GM21515 (cell line): ENCODE results near the gene RBSN.

ENCODE experiments used
- ATAC-seq: cut with Tn5 transposase; IDR thresholded peaks from one replicate; pipeline ENCODE4 v1.9.1; 2021; ENCODE audit not compliant: unreplicated experiment

The RBSN gene

DNA sequence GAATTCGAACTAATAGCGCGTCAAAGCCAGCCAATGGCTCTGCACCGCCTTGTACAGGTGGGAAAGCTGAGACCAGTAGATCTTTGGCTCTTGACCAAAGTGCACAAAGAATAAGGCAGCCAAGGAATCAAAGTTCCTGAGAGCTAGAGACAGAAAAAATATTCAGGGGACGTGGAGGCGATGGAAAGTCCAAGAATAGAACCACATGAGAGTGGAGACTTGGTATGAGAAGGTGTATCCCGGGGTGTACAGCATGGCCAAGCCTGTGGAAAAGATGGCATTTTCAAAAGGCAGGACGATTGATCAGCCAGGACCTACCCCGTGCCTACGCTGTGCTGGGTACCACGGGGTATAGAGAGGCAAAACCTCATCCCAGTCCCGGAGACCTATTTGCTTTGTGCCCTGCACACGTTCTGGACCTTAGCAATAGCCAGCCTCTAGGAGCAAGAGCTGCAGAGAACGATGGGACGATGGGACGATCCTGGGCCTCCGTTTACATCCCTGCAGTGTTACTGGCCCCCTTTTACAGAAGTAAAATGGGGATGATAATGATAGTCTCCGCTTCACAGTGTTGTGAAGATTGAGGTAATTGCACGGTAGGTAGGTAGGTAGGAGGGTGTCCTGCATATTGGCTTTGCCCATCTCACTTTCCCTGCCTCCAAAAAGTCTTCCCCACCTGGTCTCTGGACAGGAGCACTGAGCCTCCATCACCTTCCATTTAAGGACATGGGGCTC lies 583 bp upstream of the RBSN start:
- ATAC-seq = peak; percentile 22

- ATAC-seq = no peak
Observed at GRCh38 chr3:15097891-15098290, 1.1 kb downstream of the RBSN start.

GRCh38 chr3:15096046-15096445 lies 2.9 kb downstream of the RBSN start:
- ATAC-seq = no peak

- ATAC-seq = no peak
Observed at GRCh38 chr3:15094187-15094875, 4.6 kb downstream of the RBSN start.

DNA sequence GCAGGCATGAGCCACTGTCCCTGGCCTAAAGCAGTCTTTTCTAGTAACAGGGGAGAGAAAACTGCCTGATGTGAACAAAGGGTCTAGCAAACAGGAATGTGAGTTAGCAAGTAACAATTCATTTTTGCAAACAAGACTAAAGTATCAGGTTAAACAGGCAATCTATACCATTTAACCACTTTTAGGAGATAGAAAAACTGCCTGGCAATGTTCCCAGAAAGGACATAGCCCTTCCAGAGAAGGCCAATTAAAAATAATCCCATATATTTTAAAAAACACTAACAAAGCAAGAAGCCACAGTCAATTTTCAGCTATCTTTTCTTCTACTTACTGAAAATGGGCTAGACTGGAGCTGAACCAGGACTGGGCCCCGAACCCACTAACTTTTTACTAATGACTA lies 6.3 kb downstream of the RBSN start:
- no peak for ATAC-seq

DNA sequence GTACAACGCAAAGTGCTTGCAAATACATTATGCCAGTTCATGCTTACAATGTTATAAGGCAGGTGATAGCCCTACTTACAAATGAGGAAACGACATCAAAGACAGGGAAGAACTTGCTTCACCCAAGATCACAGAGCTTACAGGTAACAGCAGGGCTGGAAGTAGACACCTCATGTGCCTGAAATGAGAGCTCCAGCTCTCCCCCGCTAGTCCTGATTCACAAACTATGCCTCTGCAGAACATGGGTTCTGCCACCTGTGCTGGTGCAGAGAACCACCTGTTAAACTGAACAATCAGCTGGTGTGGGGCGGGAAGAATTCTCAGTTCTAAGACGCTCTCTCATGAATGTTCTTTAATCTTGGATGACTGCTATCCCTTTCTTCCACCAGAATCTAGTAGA lies 7.4 kb downstream of the RBSN start:
- ATAC-seq = no peak

DNA sequence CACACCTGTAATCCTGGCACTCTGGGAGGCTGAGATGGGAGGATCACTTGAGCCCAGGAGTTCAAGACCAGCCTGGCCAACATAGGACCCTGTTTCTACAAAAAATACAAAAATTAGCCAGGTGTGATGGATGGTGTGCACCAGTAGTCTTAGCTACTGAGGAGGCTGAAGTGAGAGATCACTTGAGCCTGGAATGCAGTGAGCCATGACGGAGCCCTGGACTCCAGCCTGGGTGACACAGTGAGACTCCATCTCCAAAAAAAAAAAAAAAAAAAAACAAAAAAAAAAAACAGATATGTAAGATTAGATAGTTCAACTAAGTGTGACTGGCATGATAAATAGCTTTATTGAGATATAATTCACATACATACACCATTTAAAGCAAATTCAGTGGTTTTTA lies 9.7 kb downstream of the RBSN start:
- no peak for ATAC-seq

DNA sequence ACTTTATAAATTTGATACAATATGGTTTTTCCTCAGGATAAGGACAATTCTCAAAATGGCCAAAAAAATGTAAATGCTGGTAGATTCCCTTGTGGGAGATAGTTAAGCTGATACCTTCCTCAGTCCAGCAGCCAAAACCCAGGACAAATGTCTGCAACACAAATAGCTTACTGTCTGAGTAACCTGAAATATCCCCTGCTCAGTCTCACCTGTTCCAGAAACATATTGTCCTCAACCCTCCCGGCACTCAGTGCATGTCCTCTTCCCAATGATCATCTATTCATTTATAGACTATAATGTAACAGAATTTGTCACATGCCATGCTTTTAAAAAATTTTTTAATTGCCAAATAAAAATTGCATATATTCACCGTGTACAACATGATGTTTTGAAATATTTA lies 12.2 kb downstream of the RBSN start:
- ATAC-seq = no peak

- ATAC-seq = no peak
Observed at GRCh38 chr3:15086263-15086662, 12.7 kb downstream of the RBSN start.

DNA sequence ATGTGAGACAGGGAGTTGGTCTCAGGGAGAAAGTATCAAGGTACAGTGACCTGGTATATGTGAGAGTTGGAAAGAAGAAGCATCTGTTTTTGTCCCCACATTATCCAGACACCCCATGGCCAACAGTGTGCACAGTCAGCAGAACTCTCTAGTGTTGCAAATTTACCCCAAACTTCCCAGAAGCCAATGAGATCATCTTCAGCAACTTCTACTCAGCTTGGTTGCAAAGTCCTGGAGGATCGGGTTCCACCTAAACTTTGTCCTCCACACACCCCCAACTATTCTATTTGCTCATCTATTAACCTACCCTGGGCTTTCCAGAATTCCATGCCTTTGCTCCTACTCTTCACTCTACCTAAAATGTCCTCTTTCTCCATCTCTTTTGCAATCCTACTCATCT lies 15.7 kb downstream of the RBSN start:
- ATAC-seq = no peak

- ATAC-seq = no peak
Observed at GRCh38 chr3:15081960-15082664, 16.8 kb downstream of the RBSN start.

GRCh38 chr3:15079091-15079490 lies 19.9 kb downstream of the RBSN start:
- no peak for ATAC-seq

DNA sequence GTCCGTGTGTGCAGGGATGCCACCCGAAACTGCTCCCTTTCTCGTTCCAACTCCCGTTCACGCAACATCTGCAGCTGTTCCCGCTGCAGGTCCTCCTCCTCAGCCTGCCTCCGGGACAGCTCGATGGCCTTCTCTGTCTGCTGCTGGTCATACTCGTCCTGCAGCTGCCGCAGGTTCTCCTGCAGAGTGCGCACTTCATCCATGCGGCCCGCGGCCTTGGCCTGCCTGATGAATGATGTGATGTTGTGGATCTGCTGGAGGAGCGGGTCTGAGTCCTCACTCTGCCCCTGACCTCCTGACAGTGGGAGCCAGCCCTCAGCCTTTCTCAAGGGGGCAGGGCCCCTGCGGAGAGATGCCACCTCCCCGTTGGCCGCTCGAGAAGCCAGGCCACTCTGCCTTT lies 24.4 kb downstream of the RBSN start:
- ATAC-seq = no peak

DNA sequence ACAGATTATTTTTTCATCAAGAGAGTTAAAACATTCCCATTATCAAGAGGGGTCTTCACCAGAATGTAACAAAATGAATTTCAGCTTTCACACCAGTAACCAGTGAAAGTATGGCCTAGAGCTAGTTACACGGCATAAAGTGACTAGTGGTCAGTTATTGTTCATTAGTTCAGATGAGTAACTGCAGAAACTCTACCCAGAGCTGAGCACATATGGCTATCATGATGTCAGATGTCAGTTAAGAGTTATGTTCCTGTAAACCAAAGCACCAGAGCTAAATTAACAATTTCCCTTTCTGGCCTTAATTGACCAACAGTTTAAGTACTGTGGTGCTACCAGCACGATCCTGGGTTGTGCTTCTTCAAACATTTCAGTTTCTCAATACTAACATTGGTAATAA lies 27.2 kb downstream of the RBSN start:
- ATAC-seq = no peak

GRCh38 chr3:15069441-15069840 lies 29.5 kb downstream of the RBSN start:
- no peak for ATAC-seq

DNA sequence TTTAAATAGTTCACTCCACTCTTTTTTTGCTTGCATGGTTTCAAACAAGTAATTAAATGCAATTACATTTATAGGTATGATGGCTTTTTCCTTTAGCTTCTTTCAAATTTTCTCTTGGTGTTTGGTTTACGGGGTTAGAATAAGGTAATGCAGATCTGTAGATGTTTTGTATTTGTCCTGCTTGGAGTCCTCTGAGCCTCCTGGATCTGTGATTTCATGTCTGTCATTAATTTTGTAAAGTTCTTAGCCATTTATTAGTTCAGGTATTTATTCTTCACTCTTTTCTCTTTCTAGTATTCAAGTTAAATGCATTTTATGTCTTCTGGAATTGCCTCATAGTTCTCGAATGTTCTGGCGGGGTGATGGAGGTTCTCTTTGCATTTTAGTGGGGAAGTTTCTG lies 32.5 kb downstream of the RBSN start:
- ATAC-seq = no peak

- no peak for ATAC-seq
Observed at GRCh38 chr3:15065550-15066007, 33.4 kb downstream of the RBSN start.

DNA sequence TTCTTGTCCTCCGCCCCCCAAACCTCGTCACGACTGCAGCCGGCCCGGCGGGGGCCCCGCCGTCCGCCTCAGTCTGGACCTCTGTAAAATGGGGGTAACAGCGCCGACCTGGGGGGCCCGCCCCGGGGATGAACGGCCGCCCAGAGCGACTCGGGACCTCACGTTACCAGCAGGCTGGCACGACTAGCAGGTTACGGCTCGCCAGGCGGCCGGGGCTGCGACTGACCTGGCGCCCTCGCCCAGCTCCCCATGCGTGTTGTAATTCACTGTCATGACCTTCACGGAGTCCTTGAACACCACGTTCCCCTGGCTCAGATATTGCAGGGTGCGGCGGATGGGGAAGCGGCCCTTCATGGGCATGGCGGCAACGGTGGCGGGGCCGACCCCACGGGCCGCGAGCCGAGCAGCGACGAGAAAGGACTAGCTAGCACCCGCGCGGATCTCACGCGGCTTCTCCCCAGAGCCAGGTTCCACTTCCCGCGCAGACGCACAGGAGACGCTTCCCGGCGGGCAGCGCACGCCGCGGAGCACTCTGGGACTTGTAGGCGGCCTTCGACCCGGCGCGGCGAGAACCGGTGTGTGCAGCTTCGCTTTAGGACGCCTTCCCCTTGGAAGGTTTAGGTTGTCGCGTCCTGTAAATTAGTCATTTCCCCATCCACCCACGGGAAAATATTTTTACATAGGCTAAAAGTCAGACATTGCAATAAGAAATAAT lies 34.0 kb downstream of the RBSN start, which contains the start of gene MRPS25:
MRPS25 (minus strand) TSS at position 481 of the 715 bp plus-strand sequence; CDS start at position 360, 121 bp downstream.
- ATAC-seq = peak; percentile 97

DNA sequence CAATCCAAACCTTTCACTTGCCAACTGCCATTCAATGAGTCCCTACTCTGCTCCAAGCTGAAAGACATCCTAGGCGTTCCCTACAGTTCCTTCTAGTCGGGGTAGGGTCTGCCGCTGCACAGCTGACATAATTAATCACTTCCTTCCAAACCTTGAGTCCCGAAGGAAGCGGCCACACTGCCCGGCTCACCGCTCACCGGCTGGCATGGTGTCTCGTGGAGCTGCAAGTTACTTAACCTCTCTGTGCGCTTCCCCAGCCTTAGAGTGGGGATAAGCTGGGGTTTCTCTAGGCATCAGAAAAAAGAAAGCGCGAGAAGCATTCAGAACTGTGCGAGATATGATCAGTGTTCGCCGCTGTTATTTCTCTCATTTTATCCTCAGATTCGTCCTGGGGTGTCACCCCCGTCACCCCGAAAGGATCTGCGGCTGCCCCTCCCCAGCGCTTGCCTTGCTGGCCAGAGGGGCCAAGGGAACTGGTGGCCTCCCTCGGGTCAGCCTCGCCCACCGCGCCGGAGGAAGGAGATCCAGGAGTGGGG lies 34.6 kb downstream of the RBSN start:
- ATAC-seq = peak; percentile 12

DNA sequence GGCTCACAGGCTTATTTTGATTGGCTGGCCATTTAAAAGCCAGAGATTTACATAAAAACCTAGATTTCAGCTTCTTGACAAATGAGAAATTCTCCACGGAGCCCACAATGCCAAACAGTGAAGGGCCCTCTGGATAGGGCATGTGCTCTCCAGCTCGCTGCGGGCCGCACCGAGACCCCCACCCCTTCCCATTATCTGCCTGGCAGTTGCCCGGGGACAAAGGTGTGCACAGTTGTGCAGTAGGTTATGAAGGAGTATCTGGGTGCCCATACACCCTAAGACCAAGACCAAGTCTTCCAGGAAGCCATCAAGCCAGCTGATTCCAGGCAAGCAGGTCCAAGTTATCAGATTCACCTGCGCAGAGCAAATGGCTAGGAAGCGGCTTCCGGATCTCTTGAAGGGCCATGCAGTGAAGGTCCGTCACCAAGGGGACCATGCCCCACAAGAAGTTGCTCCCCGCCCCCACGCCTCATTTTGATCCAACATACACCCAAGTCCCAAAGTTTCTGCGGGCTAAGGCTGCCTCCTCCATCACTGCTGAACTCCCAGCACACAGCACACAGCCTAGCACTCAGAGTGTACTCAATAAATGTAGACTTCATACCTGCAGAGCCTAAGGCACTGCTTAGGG lies 35.2 kb downstream of the RBSN start:
- no peak for ATAC-seq

DNA sequence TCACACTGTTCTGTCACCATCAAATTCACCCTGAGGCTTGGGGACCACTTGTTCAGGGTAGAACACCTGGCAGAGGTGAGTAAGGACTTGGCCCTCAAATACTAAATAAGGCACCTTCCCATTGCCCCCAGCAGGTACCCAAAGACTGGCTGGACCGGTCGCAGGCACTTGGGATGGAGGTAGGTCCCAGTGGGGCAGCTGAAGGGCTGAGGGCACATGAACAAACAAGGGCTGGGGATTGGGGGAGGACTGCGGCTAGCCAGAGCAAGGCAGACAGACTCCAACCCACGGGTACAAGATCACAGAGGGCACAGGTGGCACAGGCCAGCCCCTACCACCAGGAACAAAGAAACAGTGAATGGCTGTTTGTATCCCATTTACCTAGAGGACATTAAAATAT lies 35.7 kb downstream of the RBSN start:
- ATAC-seq = no peak
